ENCODE results near the gene MRPL34.

- TF ChIP-seq CTCF (IDR thresholded peaks at IDR 0.05; ENCODE audit: low read length) (no peak), EZH2 (IDR thresholded peaks at IDR 0.05; ENCODE audit: borderline replicate concordance, low read length) (no peak)
Observed at GRCh38 chr19:17333611-17334413, 28.1 kb downstream of the MRPL34 start.

Data from OCI-LY1 (cell line).